NCI-H1436 (cell line): ENCODE measurements around the gene ACAT2.
"Not testable (repeated sequence)": the region's sequence is repeated elsewhere in the genome, so short reads cannot be mapped to it uniquely, and the experiment has no call there.

Source experiments
- DNase-seq: peaks from one replicate; lab custom pipeline; 2025; lab: John Stamatoyannopoulos, UW

Gene ACAT2

DNA sequence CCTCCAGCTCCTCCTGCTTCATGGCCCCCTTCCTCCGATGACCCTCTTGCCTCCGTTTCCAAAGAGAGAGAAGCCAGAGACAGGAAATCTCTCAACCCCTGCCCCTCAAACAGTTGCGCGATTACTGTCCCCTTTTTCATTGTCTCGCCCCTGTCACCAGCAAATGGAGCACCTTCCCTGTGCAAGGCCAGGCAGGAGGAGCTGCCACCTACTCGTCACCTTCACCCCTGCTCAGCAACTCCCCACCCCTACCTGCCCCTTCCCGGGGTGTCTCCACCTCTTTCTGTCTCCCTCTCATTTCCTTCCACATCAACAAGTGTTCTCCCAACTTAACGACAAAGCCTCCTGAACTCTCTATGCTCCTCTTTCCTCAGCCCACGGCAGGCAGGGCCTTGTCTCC, 51.9 kb downstream of the ACAT2 start:
- DNase-seq = no peak

- no peak for DNase-seq
These were observed 53.6 kb downstream of the ACAT2 start for GRCh38 chr6:159815410-159815809.

- DNase-seq = not testable (repeated sequence)
These were observed 54.9 kb downstream of the ACAT2 start for GRCh38 chr6:159816775-159817174.

DNA sequence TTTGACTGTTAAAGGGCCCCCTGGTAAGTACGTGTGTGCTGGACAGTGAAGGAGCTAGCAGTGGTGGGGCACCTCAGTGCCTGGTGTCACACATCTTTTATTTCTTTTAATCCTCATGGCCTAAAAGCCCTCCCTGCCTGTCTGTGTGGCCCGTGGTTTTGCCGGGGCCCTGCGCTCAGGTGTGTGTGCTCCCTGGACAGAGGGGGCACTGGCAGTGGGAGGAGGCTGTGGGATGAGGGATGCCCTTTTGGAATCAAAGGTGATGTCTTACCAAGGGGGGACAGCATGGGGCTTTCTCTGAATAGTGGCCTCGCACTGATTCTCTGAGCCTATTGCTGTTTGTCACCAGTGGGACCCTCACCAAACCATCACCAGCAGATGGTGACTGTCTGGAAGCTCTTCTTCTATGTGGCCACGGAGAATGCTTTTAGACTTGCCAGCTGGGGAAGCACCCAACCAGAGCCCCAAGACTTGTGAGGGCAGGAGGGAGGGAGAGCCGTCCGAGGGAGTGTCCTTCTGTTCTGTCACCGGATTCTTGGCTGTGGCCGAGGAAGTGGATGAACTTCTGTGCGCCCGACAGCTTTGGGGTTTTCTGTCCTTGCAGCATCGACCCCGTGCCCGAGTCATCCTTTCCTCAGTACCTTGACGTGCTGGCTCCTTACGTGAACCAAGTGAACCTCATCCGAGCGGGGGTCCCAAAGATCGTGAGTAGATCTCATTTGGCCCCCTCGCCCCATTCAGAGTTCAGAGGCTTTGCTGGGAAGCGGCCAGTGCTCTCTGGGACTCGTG, 56.3 kb downstream of the ACAT2 start:
- DNase-seq = no peak

DNA sequence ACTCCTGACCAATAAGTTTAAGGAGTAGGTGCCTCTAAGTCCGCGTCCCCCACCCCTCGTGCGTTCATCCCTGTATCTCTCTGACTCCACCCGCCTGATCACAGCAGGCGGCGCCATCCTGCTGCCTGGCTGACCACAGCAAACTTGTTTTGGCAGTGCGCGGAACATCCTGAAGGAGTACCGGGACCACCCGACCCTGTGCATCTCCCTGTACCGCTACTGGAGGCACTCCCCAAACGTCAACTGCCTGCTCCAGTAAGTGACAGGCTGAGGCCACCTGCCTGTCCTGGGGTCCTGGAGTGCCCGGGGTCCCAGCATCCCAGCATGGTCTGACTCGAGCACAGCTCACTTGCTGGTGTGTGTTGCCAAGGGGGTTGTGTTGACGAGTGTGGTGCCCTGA, 57.3 kb downstream of the ACAT2 start:
- DNase-seq = no peak

GRCh38 chr6:159819932-159820640, 58.2 kb downstream of the ACAT2 start:
- DNase-seq = no peak

- DNase-seq = no peak
These were observed 59.3 kb downstream of the ACAT2 start for GRCh38 chr6:159821122-159821521.

- no peak for DNase-seq
These were observed 59.9 kb downstream of the ACAT2 start for GRCh38 chr6:159821726-159822125.

DNA sequence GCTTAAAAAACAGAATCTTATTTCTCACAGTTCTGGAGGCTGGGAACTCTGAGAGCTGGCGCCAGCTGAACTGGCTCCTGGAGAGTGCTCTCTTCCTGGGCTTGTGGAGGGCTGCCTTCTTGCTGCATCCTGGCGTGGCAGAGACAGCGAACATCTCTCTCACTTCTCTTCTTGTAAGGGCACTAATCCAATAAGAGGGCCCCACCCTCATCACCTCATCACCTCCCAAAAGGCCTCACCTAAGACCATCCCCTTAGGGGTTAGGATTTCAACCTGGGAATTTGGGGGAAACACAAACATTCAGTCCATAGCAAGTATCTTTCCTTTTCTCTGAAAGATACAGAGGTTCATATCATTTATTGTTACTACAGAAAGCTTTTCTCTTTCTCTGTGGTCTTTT, 62.1 kb downstream of the ACAT2 start:
- no peak for DNase-seq

GRCh38 chr6:159824690-159825089, 62.8 kb downstream of the ACAT2 start:
- not testable (repeated sequence) for DNase-seq

GRCh38 chr6:159826004-159826403, 64.2 kb downstream of the ACAT2 start:
- no peak for DNase-seq

DNA sequence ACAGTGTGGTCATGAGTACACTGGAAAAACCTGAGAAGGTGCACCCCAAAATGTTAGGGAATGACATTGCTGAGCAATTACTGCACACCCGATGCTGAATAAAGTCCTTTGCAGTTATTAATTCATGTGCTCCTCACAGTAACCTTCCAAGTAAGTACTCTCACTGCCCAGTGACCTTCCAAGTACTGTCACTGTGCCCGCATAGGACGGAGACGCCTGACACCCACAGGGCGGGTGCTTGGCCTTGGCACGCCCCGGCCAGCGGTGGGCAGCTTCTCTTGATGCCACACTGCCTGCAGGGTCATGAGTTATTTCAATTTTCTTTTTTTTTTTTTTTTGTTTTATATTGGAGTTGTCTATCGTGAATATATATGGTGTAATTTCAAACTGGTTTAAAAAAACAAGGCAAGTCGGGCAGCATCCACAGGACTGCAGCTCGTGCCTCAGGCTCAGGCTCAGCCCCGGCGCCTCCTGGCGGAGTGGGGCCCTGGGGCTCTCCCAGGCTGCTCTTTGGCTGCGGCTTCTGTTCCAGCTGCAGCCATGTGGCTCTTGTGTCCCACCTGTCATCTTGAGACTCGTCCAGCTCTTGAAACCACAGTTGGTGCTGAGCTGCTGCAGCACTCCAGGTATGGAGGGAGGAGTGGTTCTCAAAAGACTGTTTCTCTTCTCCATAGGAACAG, 65.3 kb downstream of the ACAT2 start:
- no peak for DNase-seq

- DNase-seq = no peak
These were observed 66.2 kb downstream of the ACAT2 start for GRCh38 chr6:159828074-159828473.
